ENCODE measurements around the gene SATB2.
A peak's percentile ranks its signal among the peaks of the same experiment; 100 is the strongest.

Gene SATB2

GRCh38 chr2:199315299-199316179 lies 142.2 kb downstream of the SATB2 start:
- DNase-seq, result peak; percentile 11

GRCh38 chr2:199312931-199313330 lies 144.8 kb downstream of the SATB2 start:
- DNase-seq, result no peak

GRCh38 chr2:199310771-199311585 lies 146.8 kb downstream of the SATB2 start:
- DNase-seq, result peak; percentile 72

- DNase-seq, result peak; percentile 90
Measured at GRCh38 chr2:199309973-199310372, 147.8 kb downstream of the SATB2 start.

- peak; percentile 55 for DNase-seq
Measured at GRCh38 chr2:199309411-199309810, 148.3 kb downstream of the SATB2 start.

GRCh38 chr2:199308567-199308966 lies 149.2 kb downstream of the SATB2 start:
- no peak for DNase-seq

- no peak for DNase-seq
Measured at GRCh38 chr2:199307461-199307860, 150.3 kb downstream of the SATB2 start.

GRCh38 chr2:199306116-199306515 lies 151.6 kb downstream of the SATB2 start:
- DNase-seq, result no peak

- no peak for DNase-seq
Measured at GRCh38 chr2:199303728-199304177, 154.0 kb downstream of the SATB2 start.

GRCh38 chr2:199302851-199303250 lies 154.9 kb downstream of the SATB2 start:
- DNase-seq, result peak; percentile 10

- no peak for DNase-seq
Measured at GRCh38 chr2:199288424-199288823, 169.3 kb downstream of the SATB2 start.

GRCh38 chr2:199282309-199282708 lies 175.4 kb downstream of the SATB2 start:
- no peak for DNase-seq

- DNase-seq, result no peak
Measured at GRCh38 chr2:199279146-199279545, 178.6 kb downstream of the SATB2 start.

GRCh38 chr2:199278099-199278498 lies 179.6 kb downstream of the SATB2 start:
- no peak for DNase-seq

- no peak for DNase-seq
Measured at GRCh38 chr2:199273042-199273511, 184.7 kb downstream of the SATB2 start.

- DNase-seq, result no peak
Measured at GRCh38 chr2:199261936-199262335, 195.8 kb downstream of the SATB2 start.

GRCh38 chr2:199261239-199261638 lies 196.5 kb downstream of the SATB2 start:
- DNase-seq, result no peak

- DNase-seq, result no peak
Measured at GRCh38 chr2:199259671-199260070, 198.1 kb downstream of the SATB2 start.

GRCh38 chr2:199258291-199258690 lies 199.4 kb downstream of the SATB2 start:
- DNase-seq, result peak; percentile 8

GRCh38 chr2:199257261-199258224 lies 200.2 kb downstream of the SATB2 start:
- no peak for DNase-seq

GRCh38 chr2:199230091-199230490 lies 227.6 kb downstream of the SATB2 start:
- peak; percentile 18 for DNase-seq
